ENCODE results near the gene ZBTB2.

ZBTB2 gene, protein sequence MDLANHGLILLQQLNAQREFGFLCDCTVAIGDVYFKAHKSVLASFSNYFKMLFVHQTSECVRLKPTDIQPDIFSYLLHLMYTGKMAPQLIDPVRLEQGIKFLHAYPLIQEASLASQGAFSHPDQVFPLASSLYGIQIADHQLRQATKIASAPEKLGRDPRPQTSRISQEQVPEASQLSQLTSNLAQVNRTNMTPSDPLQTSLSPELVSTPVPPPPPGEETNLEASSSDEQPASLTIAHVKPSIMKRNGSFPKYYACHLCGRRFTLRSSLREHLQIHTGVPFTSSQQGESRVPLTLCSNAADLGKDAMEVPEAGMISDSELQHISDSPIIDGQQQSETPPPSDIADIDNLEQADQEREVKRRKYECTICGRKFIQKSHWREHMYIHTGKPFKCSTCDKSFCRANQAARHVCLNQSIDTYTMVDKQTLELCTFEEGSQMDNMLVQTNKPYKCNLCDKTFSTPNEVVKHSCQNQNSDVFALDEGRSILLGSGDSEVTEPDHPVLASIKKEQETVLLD

GRCh38 chr6:151391471-151392413 lies at the start of gene ZBTB2:
TSS of gene ZBTB2 (minus strand) at chr6:151391559. CDS start at chr6:151373637, 17,922 bp downstream.
- peak; percentile 63 for DNase-seq

GRCh38 chr6:151440930-151441329 lies 49.6 kb upstream of the ZBTB2 start:
- DNase-seq, result no peak

DNA sequence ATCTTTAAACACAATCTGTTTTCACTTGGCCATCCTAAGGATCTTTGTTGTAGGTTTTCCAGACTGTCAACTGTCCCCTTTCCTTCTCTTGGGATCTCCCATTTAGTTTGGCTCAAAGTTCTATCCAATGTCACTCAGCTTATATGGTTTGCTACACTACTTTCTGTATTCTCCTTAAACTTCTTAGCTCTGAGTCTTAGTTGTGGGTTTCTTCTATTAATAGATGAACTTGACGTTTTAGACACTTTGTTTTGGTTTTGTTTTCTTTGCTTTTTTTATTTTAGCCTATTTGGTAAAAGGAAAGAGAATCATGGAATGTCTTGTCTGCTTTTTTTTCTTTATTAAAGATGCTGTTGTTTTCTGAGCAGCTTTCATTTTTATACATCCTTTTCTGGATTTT lies 49.1 kb upstream of the ZBTB2 start:
- no peak for DNase-seq

DNA sequence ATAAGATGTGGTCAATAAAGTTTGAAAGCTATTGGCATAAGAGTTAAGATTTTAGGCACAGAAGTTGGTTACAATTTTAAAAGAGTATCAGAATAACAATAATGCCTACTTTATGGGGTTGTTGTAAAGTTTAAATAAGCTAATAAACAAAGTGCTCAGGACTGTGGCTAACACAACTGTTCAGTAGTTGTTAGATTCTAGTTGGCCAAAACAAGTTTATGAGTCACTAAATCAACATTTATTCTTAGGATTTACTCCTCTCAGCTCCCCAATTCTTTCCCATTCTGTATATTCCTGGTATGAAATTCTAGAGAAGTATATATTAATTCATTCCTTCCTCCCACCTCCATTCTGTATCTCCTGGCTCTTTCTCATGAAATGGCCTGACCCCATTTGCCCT lies 46.0 kb upstream of the ZBTB2 start:
- no peak for DNase-seq

GRCh38 chr6:151436802-151437201 lies 45.4 kb upstream of the ZBTB2 start:
- no peak for DNase-seq

GRCh38 chr6:151436300-151436699 lies 44.9 kb upstream of the ZBTB2 start:
- no peak for DNase-seq

DNA sequence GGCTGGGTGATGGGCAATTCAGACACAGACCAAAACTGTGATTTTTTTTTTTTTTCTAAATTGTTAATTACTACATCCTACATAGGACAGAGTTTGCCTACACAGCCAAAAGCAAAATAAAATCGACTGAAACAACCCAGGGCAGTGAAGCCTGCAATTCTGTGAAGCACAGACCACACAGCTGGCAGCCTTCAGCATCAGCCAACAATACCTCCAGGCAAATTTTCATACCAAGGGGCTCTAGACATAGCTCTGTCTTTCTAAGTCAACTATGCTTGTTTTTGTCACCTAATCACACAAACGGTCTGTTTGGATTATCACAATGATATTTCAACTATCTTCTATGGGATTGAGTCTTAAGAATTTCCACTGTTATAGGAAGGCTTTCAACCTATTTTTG lies 43.0 kb upstream of the ZBTB2 start:
- no peak for DNase-seq

DNA sequence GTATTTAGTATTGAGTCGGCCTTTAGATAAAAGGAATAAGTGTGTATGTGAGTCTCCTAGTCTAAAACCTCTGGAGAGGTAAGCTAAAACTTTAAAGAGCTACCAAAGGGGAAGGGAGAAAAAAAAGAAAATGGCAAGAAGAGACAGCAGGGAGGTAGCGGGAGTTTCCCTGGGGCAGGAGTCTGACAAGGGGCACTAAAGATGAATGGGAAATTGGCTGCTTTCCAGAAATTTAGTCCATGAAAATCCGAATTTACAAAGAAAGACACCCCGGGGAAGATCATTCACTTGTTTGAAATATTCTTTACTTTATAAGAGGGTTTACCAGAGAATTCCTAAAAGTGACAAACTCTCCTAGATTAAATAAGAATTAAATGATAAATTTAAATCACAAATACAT lies 41.3 kb upstream of the ZBTB2 start:
- no peak for DNase-seq

DNA sequence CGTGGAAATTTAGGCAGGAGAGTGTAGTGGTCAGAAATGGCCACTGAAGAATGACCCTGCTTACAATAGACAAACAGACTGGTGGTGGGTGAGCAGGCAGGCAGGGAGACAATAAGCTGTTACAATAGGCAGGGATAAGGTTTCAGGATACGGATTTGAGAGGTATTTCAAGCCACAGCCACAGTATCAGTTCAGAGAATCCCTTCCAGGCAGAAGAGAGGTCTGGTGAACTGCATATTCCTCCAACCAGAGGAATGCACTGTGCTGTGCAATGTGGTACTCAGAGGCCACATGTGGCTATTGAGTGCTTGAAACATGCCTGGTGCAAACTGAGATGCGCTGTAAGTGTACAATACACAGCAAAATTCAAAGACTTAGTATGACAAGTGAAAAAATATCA lies 40.0 kb upstream of the ZBTB2 start:
- DNase-seq, result no peak

DNA sequence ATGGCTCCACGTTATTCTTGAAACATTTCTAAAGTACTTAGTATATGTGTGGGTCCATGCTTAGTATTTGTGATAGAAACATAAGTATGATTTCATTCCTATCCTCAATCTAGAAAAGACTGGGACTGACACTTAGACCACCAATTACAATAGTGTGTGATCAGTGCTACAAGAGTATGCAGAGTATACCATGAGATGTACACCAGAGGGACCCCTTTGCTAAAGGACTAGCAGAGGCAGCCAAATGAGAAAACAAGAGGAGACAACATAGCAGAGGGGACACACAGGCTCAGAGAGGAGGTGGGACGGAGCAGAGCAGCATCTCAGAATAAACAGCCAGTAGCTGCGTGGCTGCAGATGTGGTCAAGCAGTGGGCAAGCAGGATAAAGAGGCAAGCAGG lies 39.5 kb upstream of the ZBTB2 start:
- no peak for DNase-seq

- no peak for DNase-seq
These were observed 36.9 kb upstream of the ZBTB2 start for GRCh38 chr6:151428093-151428735.

DNA sequence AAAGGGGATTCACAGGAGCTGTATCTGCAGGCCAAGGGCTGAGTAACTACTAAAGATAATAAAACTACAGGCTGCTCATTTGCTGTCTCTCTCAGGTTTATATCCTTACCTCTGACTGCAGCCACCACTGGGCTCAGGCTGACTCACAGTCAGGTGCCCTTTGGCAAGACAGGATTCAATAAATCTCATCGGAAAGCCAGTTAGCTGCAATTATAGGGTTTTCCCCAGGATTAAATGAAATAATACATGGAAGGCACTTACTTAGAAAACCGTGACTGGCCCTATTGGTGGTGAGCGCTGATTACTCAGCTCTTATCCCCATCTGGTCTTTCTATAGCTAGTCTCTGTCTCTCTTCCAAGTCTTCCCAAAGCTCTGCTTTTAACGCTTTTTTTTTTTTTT lies 34.2 kb upstream of the ZBTB2 start:
- DNase-seq, result no peak

GRCh38 chr6:151422981-151423380 lies 31.6 kb upstream of the ZBTB2 start:
- no peak for DNase-seq

DNA sequence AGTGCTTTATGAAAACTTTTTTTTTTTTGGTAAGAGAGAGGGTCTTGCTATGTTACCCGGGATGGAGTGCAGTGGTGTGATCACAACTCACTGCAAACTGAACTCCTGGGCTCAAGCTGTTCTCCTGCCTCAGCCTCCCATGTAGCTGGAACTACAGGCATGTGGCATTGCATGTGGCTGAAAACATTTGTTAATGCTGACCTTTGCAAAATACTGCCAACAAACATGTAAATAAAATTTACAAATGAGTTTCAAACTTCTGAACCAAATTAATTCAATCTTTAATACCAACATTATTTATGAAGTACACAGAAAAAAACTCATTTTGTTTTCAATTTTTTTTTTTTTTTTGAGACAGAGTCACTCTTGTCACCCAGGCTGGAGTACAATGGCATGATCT lies 26.1 kb upstream of the ZBTB2 start:
- DNase-seq, result no peak

GRCh38 chr6:151414641-151415260 lies 23.4 kb upstream of the ZBTB2 start:
- no peak for DNase-seq

DNA sequence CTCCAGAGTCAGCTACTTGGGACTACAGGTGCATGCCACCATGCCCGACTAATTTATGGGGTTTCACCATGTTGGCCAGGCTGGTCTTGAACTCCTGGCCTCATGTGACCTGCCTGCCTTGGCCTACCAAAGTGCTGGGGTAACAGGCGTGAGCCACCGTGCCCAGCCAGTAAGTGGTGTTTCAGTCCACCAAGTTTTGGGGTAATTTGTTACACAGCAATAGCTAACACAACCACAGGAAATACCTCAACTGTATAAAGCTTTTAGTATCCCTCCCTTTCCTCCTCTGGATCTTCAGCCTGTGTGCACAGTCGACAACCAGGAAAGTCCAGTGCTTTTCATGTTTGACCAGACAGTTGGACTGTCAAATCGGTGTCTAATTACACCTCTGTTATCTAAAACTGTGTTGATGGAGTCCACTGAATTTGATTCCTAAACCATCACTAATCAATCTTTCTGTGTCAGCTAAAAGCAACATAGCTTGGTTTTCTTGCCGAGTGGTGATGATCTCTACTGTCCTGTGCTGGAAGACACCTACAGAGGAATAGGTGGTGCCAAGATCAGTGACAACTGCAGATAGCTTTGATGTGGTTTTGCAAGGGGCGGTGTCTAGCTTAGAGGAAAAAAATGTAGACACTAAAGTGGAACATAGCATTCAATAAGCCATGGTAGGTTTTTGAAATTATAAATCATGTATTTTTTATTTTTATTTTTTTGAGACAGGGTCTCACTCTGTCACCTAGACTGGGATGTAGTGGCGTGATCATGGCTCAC lies 22.2 kb upstream of the ZBTB2 start:
- DNase-seq, result peak; percentile 12

DNA sequence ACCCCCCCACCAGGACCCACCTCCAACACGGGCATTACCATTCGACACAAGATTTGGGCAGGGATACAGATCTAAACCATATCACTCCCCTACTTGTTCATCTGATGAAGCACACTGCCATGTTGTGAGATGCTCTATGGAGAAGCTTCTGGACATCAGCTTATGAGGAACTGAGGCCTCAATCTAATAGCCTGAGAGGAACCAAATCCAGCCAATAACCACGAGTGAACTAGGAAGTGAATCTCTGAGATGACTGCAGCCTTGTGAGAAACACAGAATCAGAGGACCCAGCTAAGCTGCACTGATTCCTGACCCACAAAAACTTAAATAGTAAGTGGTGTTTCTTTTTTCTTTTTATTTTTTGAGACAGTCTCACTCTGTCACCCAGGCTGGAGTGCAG lies 21.6 kb upstream of the ZBTB2 start:
- DNase-seq, result no peak

GRCh38 chr6:151409679-151410078 lies 18.3 kb upstream of the ZBTB2 start:
- DNase-seq, result no peak

GRCh38 chr6:151409260-151409659 lies 17.9 kb upstream of the ZBTB2 start:
- no peak for DNase-seq

GRCh38 chr6:151408858-151409257 lies 17.5 kb upstream of the ZBTB2 start:
- DNase-seq, result no peak

GRCh38 chr6:151403919-151404308 lies 12.6 kb upstream of the ZBTB2 start:
- DNase-seq, result no peak

GRCh38 chr6:151402228-151402627 lies 10.9 kb upstream of the ZBTB2 start:
- no peak for DNase-seq
